IMR-90 (cell line): Measurements from ENCODE around the gene CDC20B. TPM values are rescaled to one million over a fixed set of nuclear protein-coding genes. Genes with fewer than 3 reads are reported as not detected.

Experiments used
- ATAC-seq: fragments of 200-7000 bp; cut with Tn5 transposase; 2 replicates; pipeline ENCODE4 v1.9.1; 2020; ENCODE audit warnings: low read depth, mild to moderate bottlenecking, moderate library complexity
- BruUV-seq: library from RNA; stranded (reverse); fragments of 400-500 nt; replicated peaks from 2 replicates; lab custom pipeline; 2021; lab: Mats Ljungman, UMichigan
- CTCF ChIA-PET: fragments of 300-600 bp; formaldehyde crosslinking; extraction: SDS; loops from one replicate; lab custom pipeline; 2021; ENCODE audit warnings: antibody characterized with exemption; lab: Yijun Ruan, JAX
- POLR2A ChIA-PET: fragments of 300-600 bp; sonication (Branson Sonifier 250); formaldehyde crosslinking; loops from one replicate; lab custom pipeline; 2022; ENCODE audit warnings: antibody characterized with exemption; ENCODE audit not compliant: unreplicated experiment; lab: Charles Lee
- DNase-seq: peaks from one replicate; pipeline ENCODE4 v3.0.0; 2013
- H2AFZ ChIP-seq: replicated peaks from 2 replicates; pipeline ENCODE3; 2013; ENCODE audit warnings: low read length, mild to moderate bottlenecking; ENCODE audit not compliant: poor library complexity
- H2AK5ac ChIP-seq: 2 replicates; pipeline ENCODE4 v1.6.1; 2013; ENCODE audit warnings: low read depth, low read length, inconsistent platforms
- H2AK9ac ChIP-seq: replicated peaks from 2 replicates; pipeline ENCODE3; 2013; ENCODE audit warnings: mild to moderate bottlenecking, low read depth, low read length, moderate library complexity; ENCODE audit not compliant: poor library complexity
- H2BK120ac ChIP-seq: 2 replicates; pipeline ENCODE4 v1.6.1; 2013; ENCODE audit warnings: low read depth, low read length, inconsistent platforms
- H2BK15ac ChIP-seq: 3 replicates; pipeline ENCODE4 v1.6.1; 2013; ENCODE audit warnings: low read depth, low read length, inconsistent platforms
- H2BK20ac ChIP-seq: 2 replicates; pipeline ENCODE4 v1.6.1; 2013; ENCODE audit warnings: low read depth, mild to moderate bottlenecking, inconsistent platforms, low read length, moderate library complexity
- H2BK5ac ChIP-seq: 2 replicates; pipeline ENCODE4 v1.6.1; 2013; ENCODE audit warnings: mild to moderate bottlenecking, low read depth, low read length, inconsistent platforms; ENCODE audit not compliant: poor library complexity, severe bottlenecking
- H3K14ac ChIP-seq: replicated peaks from 2 replicates; pipeline ENCODE4 v1.6.1; 2013; ENCODE audit warnings: low read depth, low read length, inconsistent platforms
- H3K18ac ChIP-seq: 2 replicates; pipeline ENCODE4 v1.6.1; 2013; ENCODE audit warnings: low read depth, low read length, control low read depth
- H3K23ac ChIP-seq: 2 replicates; pipeline ENCODE4 v1.6.1; 2013; ENCODE audit warnings: low read depth, low read length, inconsistent platforms
- H3K27ac ChIP-seq: 2 replicates; pipeline ENCODE4 v1.5.1; 2013; ENCODE audit warnings: mild to moderate bottlenecking, control low read depth, low read length; ENCODE audit not compliant: insufficient read depth
- H3K27me3 ChIP-seq: 2 replicates; pipeline ENCODE4 v1.6.1; 2013; ENCODE audit warnings: low read length; ENCODE audit not compliant: control insufficient read depth, insufficient read depth
- H3K36me3 ChIP-seq: 2 replicates; pipeline ENCODE4 v1.6.1; 2013; ENCODE audit warnings: low read length, mixed read lengths; ENCODE audit not compliant: control insufficient read depth, insufficient read depth
- H3K4ac ChIP-seq: 2 replicates; pipeline ENCODE4 v1.6.1; 2013; ENCODE audit warnings: low read depth, low read length, inconsistent platforms
- H3K4me1 ChIP-seq: 2 replicates; pipeline ENCODE4 v1.6.1; 2013; ENCODE audit warnings: low read length, mixed read lengths; ENCODE audit not compliant: control insufficient read depth, insufficient read depth
- H3K4me2 ChIP-seq: 2 replicates; pipeline ENCODE4 v1.6.1; 2013; ENCODE audit warnings: low read depth, mild to moderate bottlenecking, control low read depth, low read length, moderate library complexity
- H3K4me3 ChIP-seq: 2 replicates; pipeline ENCODE4 v1.5.1; 2013; ENCODE audit warnings: low read depth, mild to moderate bottlenecking, control low read depth, low read length, moderate library complexity; ENCODE audit not compliant: insufficient read depth
- H3K56ac ChIP-seq: 2 replicates; pipeline ENCODE4 v1.6.1; 2013; ENCODE audit warnings: low read length, inconsistent platforms; ENCODE audit not compliant: insufficient read depth; ENCODE audit errors: extremely low read depth
- H3K79me1 ChIP-seq, 2 experiments: 2 replicates each; pipeline ENCODE4 v1.6.1; 2013; ENCODE audit warnings: low read length in 2 of 2, inconsistent platforms in 1 of 2, low read depth in 1 of 2
- H3K9ac ChIP-seq: 2 replicates; pipeline ENCODE4 v1.6.1; 2013; ENCODE audit warnings: low read depth, low read length, control low read depth
- H3K9me1 ChIP-seq: 2 replicates; pipeline ENCODE4 v1.6.1; 2013; ENCODE audit warnings: low read length, inconsistent platforms; ENCODE audit not compliant: insufficient read depth
- H3K9me3 ChIP-seq: 2 replicates; pipeline ENCODE4 v1.6.1; 2013; ENCODE audit warnings: low read length; ENCODE audit not compliant: control insufficient read depth, insufficient read depth
- H4K20me1 ChIP-seq: 2 replicates; pipeline ENCODE4 v1.6.1; 2013; ENCODE audit warnings: low read length, inconsistent platforms; ENCODE audit not compliant: insufficient read depth
- H4K5ac ChIP-seq: 2 replicates; pipeline ENCODE4 v1.6.1; 2013; ENCODE audit warnings: mild to moderate bottlenecking, low read depth, low read length, control low read depth
- H4K8ac ChIP-seq, 2 experiments: 2 replicates each; pipeline ENCODE4 v1.6.1; 2013; ENCODE audit warnings: low read depth in 2 of 2, low read length in 2 of 2, control low read depth in 1 of 2, inconsistent platforms in 1 of 2
- H4K91ac ChIP-seq: 2 replicates; pipeline ENCODE4 v1.6.1; 2013; ENCODE audit warnings: low read depth, low read length, inconsistent platforms; ENCODE audit not compliant: insufficient read depth
- BHLHE40 ChIP-seq: fragments of 150-350 bp; IDR thresholded peaks from 2 replicates; pipeline ENCODE4 v1.6.1; 2016; ENCODE audit warnings: mild to moderate bottlenecking, low read depth, low read length
- CEBPB ChIP-seq: IDR thresholded peaks from 2 replicates; pipeline ENCODE4 v1.6.1; 2012; ENCODE audit warnings: low read depth, low read length, improper control_type of control experiment
- ELK1 ChIP-seq: fragments of 150-350 bp; IDR thresholded peaks from 2 replicates; pipeline ENCODE4 v1.6.1; 2016; ENCODE audit warnings: low read depth, mild to moderate bottlenecking, low read length, moderate library complexity, borderline replicate concordance
- FOS ChIP-seq: fragments of 150-350 bp; IDR thresholded peaks from 2 replicates; pipeline ENCODE4 v1.6.1; 2016; ENCODE audit warnings: low read depth, low read length
- MAFK ChIP-seq: IDR thresholded peaks from 2 replicates; pipeline ENCODE4 v1.6.1; 2012; ENCODE audit warnings: low read depth, low read length, improper control_type of control experiment
- MAZ ChIP-seq: IDR thresholded peaks from 2 replicates; pipeline ENCODE4 v1.6.1; 2012; ENCODE audit warnings: low read depth, mild to moderate bottlenecking, low read length, improper control_type of control experiment, moderate library complexity, borderline replicate concordance
- MXI1 ChIP-seq: IDR thresholded peaks from 2 replicates; pipeline ENCODE4 v1.6.1; 2012; ENCODE audit warnings: low read depth, mild to moderate bottlenecking, low read length, moderate library complexity, borderline replicate concordance
- POLR2A ChIP-seq: IDR thresholded peaks from 2 replicates; pipeline ENCODE4 v1.6.1; 2012; ENCODE audit warnings: mild to moderate bottlenecking, low read depth, low read length
- RAD21 ChIP-seq: IDR thresholded peaks from 2 replicates; pipeline ENCODE4 v1.6.1; 2012; ENCODE audit warnings: low read length, improper control_type of control experiment
- RCOR1 ChIP-seq: IDR thresholded peaks from 2 replicates; pipeline ENCODE4 v1.6.1; 2012; ENCODE audit warnings: mild to moderate bottlenecking, low read length, improper control_type of control experiment; ENCODE audit not compliant: insufficient replicate concordance
- SMC3 ChIP-seq: fragments of 150-350 bp; IDR thresholded peaks from 2 replicates; pipeline ENCODE4 v1.6.1; 2016; ENCODE audit warnings: low read depth, mild to moderate bottlenecking, antibody characterized with exemption, low read length, moderate library complexity
- USF2 ChIP-seq: fragments of 150-350 bp; IDR thresholded peaks from 2 replicates; pipeline ENCODE4 v1.6.1; 2017; ENCODE audit warnings: mild to moderate bottlenecking, antibody characterized with exemption, low read length, low read depth
- WGBS, 2 experiments: methylation state at CpG; one replicate each; pipeline versions ENCODE4 v1.1.5 to v1.1.7; 2013; ENCODE audit warnings: missing lambda C conversion rate in 2 of 2; ENCODE audit not compliant: insufficient read length in 1 of 2; ENCODE audit errors: extremely low coverage in 2 of 2; 5-methylcytosine and 5-hydroxymethylcytosine counted together
- dilution Hi-C: fragments of 300-500 bp; cut with HindIII; formaldehyde crosslinking; loops from one replicate; pipeline ENCODE4 v1.14.3; 2018; ENCODE audit warnings: low sequenced_read_pairs; ENCODE audit not compliant: unreplicated experiment
- in situ Hi-C: fragments of 300-500 bp; cut with MboI; formaldehyde crosslinking; loops from 3 replicates; pipeline ENCODE4 v1.14.3; 2019; ENCODE audit warnings: low sequenced_read_pairs, inconsistent platforms, mixed read lengths
- intact Hi-C: fragments of 100-400 bp; cut with micrococcal nuclease; formaldehyde crosslinking; loops from 2 replicates; pipeline ENCODE4 v1.10.0; 2022
- polyA plus RNA-seq, 3 experiments: library from polyadenylated mRNA; depleted of rRNA; stranded (reverse); fragments of >200 nt; gene quantifications; 2 replicates each; pipeline ENCODE4 v1.2.3, GENCODE V29; 2012; ENCODE audit warnings: low replicate concordance in 1 of 3
- total RNA-seq: library from RNA; depleted of rRNA; stranded (reverse); fragments of >200 nt; gene quantifications from 2 replicates; pipeline ENCODE4 v1.2.3, GENCODE V29; 2012
- TF ChIP-seq, protein P1 (sequence below): conservative IDR thresholded peaks from 2 replicates; pipeline ENCODE4 v1.5.1; 2012; ENCODE audit warnings: mild to moderate bottlenecking, low read depth, low read length, improper control_type of control experiment

The CDC20B gene
- total and polyA plus RNA-seq, 2 of the 4 experiments (the other 2 are of a cell fraction): not detected

GRCh38 chr5:55172051-55172899 is 702 bp downstream of the CDC20B start:
- no peaks in the 10 kb centered on the region for H3K79me1 ChIP-seq
- H3K9me3 ChIP-seq: peaks cover 2% of the 10 kb centered on the region; the same call in 1 of the 2 replicates
- H3K4me1 ChIP-seq: peaks cover 7% of the 10 kb centered on the region
- no peak overlapping the region for H3K4ac ChIP-seq
- no peak overlapping the region for H2AK5ac ChIP-seq
- peak; percentile 45 for ATAC-seq
- no peak overlapping the region for H4K5ac ChIP-seq
- no peak overlapping the region for H3K23ac ChIP-seq
- in situ Hi-C loops (loop anchor here (25.0 kb wide), 1 partner anchor 435 kb away; no protein-coding TSS in a partner anchor), intact Hi-C loops (loop anchor here (5.0 kb wide), 4 partner anchors 85 to 765 kb away; partner anchors contain the start of genes DHX29 and MTREX), dilution Hi-C loops (no loop called here)
- WGBS, 2 experiments: no CpG with 5 or more reads among the region's 15 CpGs
- H3K4me3 ChIP-seq: peak overlapping the region; percentile 55
- no peak overlapping the region for H2BK5ac ChIP-seq
- no peak overlapping the region for H3K27ac ChIP-seq
- peak; percentile 78 for DNase-seq
- no TSS peak for BruUV-seq
- peaks cover 17% of the 10 kb centered on the region; the same call in 1 of the 2 replicates for H4K20me1 ChIP-seq
- no peaks in the 10 kb centered on the region; the same call in 1 of the 2 replicates for H3K9me1 ChIP-seq
- H3K18ac ChIP-seq: no peak overlapping the region
- H2AK9ac ChIP-seq: no peak overlapping the region
- H3K4me2 ChIP-seq: peak overlapping the region; percentile 100
- no peaks in the 10 kb centered on the region; the same call in 1 of the 2 replicates for H3K36me3 ChIP-seq
- H3K56ac ChIP-seq: no peak overlapping the region
- CTCF ChIA-PET: interaction anchor here (1.4 to 1.5 kb wide), 3 partner anchors 11 to 266 kb away, joined by 3 to 4 read pairs (median 3); partner anchors contain the start of gene GPX8
- no peak overlapping the region for H4K8ac ChIP-seq
- no peak overlapping the region for H2BK15ac ChIP-seq
- H3K9ac ChIP-seq: no peak overlapping the region
- no peak overlapping the region for H2BK120ac ChIP-seq
- peaks cover 28% of the 10 kb centered on the region for H3K27me3 ChIP-seq
- H2AFZ ChIP-seq: peak overlapping the region; percentile 80
- H2BK20ac ChIP-seq: no peak overlapping the region
- no peak overlapping the region for H4K91ac ChIP-seq
- H3K14ac ChIP-seq: no peak overlapping the region
- POLR2A ChIA-PET: no interaction called here
- TF ChIP-seq BHLHE40: no peak
- TF ChIP-seq RAD21: peak; percentile 87
- TF ChIP-seq POLR2A: no peak
- no peak for TF ChIP-seq RCOR1
- no peak for TF ChIP-seq MAFK
- TF ChIP-seq FOS: no peak
- TF ChIP-seq MAZ: no peak
- TF ChIP-seq USF2: no peak
- no peak for TF ChIP-seq CEBPB
- TF ChIP-seq MXI1: 0 out of 2 replicates have a peak, but pooled peaks have one; percentile 41
- TF ChIP-seq, protein P1, sequence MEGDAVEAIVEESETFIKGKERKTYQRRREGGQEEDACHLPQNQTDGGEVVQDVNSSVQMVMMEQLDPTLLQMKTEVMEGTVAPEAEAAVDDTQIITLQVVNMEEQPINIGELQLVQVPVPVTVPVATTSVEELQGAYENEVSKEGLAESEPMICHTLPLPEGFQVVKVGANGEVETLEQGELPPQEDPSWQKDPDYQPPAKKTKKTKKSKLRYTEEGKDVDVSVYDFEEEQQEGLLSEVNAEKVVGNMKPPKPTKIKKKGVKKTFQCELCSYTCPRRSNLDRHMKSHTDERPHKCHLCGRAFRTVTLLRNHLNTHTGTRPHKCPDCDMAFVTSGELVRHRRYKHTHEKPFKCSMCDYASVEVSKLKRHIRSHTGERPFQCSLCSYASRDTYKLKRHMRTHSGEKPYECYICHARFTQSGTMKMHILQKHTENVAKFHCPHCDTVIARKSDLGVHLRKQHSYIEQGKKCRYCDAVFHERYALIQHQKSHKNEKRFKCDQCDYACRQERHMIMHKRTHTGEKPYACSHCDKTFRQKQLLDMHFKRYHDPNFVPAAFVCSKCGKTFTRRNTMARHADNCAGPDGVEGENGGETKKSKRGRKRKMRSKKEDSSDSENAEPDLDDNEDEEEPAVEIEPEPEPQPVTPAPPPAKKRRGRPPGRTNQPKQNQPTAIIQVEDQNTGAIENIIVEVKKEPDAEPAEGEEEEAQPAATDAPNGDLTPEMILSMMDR: peak; percentile 88
- TF ChIP-seq SMC3: peak; percentile 61
- no peak for TF ChIP-seq ELK1
